Suppressor macrophage treated with lipopolysaccharide for 4 hours (primary cell): ENCODE data around the gene CSTF3.
"Not testable (repeated sequence)": the region's sequence is repeated elsewhere in the genome, so short reads cannot be mapped to it uniquely, and the experiment has no call there.

Experiments
- DNase-seq: peaks from one replicate; pipeline ENCODE4 v3.0.0-alpha.2; 2020

The CSTF3 gene

DNA sequence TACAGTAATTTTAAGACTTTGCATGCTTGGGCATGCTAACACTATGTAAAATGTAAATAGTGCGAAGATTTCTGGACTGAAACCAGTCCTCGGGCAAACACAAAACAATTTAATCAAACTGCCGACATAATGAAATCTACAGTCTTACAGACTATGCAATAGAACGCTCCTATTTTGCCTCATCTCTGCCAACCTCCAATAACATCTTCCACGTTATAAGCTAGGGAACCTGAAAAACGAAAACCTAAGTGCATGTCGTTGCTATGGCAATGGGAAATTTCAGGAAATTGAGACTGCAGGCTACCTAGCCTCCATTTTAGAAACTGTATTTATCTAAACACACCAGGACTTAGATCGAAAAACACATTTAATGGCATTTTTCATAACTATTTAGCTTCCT is 1.1 kb downstream of the CSTF3 start:
- DNase-seq: peak; percentile 58

- not testable (repeated sequence) for DNase-seq
Measured at GRCh38 chr11:33159378-33159867, 1.9 kb downstream of the CSTF3 start.

GRCh38 chr11:33158596-33159275 is 2.5 kb downstream of the CSTF3 start:
- no peak for DNase-seq

DNA sequence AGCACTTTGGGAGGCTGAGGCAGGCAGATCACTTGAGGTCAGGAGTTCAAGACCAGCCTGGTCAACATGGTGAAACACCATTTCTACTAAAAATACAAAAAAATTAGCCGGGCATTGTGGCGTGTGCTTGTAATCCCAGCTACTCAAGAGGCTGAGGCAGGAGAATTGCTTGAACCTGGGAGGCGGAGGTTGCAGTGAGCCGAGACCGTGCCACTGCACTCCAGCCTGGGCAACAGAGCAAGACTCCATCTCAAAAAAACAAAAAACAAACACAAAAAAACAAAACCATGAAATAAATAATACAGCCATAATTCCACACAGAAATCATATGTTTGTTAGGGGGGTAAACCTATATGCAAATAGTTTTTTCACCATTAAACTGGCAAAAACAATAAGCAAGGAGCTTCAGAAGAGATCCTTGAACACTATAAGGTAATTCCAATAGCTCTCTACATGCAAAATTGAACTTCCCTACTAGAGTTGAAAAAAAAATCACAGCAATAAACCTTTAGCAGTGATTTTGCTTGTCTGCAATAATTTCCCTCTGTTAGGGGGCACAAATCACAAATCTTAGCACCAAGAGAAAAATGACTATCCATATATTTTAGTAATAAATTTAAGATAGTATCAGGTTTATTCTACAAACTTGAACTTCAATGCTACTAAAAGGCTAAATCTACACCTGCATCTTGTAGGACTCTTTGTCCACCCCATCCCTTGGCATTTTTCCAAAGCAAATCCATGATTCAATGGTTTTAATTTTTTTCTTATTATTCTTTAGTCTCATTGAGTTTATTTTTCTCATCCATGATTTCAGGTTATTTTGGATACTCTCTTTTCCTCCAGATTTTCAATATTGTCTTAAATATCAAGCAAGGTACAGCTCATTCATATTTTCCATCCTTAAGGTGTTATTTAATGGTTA is 3.9 kb downstream of the CSTF3 start:
- DNase-seq: no peak

DNA sequence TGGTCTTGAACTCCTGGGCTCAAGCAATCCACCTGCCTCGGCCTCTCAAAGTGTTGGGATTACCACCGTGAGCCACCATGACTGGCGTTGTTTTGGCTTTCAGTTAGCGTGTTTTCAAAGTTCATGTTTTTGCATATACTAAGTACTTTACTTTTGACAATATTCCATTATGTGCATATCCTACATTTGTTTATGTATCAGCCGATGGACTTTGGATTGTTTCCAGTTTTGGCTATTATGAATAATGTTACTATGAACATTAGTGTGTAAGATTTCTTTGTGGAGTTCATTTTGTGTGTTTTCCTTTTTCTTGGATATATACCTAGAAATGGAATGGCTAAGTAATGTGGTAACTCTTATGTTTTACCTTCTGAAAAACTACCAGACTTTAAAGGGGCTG is 9.9 kb downstream of the CSTF3 start:
- DNase-seq: no peak

- no peak for DNase-seq
Measured at GRCh38 chr11:33147559-33147958, 13.7 kb downstream of the CSTF3 start.

DNA sequence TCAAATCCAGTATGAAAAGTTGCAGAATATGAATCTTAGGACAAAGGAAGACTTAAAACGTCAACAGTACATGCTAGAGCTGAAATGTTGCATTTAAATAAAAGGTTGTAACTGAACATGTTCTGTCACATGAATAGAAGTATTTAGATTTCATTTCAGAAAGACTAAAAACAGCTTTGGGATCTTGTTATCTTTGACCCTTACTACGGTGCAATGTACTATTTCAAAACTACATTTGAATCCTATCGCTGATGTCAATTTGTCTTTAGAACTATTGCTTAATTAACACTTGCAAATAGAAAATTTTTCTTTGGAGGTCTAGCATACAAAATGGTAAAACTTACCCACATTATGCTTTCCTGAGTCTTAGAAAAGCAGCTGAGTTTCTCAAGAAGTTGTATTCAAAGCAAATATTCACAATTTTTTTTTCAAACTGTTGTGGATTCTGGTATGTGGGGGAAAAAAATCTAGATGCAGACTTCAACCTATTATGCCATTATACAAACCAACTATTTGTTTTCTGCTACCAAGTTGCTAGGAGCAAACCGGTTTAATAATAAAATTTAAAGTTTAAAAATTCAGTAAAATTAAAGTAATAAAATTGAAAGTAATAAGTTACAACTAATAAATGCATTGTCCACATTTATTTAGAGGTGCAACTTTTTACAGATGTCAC is 25.4 kb downstream of the CSTF3 start:
- no peak for DNase-seq

DNA sequence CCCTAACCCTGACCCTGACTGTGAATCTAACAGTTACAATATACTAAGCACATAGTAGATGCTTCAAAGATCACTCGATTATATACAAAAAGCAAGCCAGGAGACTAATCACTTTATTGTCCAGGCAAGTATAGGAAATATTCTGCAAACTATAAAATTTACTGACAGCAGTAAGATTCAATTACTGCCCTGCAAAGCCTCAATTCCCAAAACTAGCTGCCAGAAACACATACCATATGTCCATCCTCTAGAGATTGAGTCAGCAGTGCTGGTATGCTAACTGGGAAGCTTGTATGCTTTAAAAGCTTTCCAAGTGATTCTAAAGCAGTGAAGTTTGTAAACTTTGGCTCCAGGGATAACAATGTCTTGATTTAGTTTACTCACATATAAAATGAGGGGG is 26.1 kb downstream of the CSTF3 start:
- DNase-seq: no peak

GRCh38 chr11:33134276-33134675 is 27.0 kb downstream of the CSTF3 start:
- no peak for DNase-seq

DNA sequence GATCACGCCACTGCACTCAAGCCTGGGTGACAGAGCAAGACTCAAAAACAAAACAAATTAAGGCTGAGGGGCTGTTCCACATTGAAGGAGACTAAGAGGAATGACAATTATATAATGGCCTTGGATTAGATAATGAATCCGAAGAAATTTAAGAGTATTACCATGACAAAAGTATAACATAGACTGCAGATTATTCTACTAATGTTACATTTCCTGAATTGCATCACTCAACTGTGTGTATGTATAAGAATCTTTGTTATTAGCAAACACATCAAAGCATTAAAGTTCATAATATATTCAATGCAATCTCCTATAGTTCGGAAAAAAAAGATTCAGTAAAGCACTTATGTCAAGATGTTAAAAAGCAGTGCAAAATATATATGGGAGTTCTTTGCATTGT is 27.5 kb downstream of the CSTF3 start:
- DNase-seq: no peak

DNA sequence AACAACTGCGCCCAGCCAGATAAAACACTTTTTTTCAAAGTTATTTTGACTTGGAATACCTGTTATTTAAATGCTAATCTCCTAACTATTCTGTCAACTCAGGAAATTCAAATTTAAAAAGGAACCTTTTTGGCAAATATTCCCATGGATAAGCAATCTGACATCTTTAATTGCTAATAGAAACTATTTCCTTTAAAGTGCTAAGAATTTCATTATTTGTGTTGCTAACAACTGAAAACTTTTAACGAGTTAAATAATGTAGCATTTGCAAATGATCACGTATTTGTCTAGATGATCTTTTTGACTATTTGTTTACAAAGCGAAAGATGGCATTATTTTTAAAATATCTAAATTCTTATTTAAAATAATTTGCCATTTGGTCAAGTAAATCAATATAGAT is 28.8 kb downstream of the CSTF3 start:
- no peak for DNase-seq

DNA sequence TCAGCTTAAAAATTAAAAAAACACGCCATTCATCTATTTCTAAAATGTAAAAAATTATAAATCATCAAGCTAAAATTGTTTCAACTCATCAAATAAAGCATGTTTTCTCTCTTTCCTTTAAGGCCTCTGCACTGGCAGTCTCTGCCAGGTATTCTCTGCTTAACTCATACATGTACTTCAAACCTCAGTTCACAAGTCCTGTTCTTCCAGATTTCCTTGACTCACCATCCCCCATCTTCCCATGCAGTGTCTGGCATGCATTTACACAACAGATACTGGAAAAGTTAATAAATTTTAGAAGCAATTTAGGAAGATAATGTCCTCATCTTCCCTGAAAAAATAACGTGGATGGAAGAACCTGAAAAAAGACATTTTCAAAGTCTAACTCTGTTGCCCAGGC is 32.5 kb downstream of the CSTF3 start:
- no peak for DNase-seq

GRCh38 chr11:33125611-33126010 is 35.7 kb downstream of the CSTF3 start:
- DNase-seq: no peak

DNA sequence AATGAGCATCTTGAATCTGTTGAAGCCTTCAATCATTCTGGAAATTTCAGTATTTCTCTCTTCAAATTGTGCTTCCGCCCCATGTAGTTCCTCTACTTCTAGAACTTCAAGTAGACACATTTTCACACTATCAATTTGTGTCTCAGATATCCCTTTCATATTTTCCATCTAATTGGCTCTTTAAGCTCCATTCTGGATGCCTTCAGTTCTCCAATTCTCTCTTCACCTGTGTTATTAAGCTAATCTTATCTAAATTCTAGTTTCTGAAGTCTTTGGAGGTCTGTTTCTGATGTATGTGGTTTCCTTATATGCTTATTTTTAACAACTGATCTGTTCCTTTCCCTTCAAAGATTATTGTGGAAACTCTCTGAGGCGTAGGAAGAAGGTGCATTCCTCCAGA is 36.3 kb downstream of the CSTF3 start:
- DNase-seq: no peak

DNA sequence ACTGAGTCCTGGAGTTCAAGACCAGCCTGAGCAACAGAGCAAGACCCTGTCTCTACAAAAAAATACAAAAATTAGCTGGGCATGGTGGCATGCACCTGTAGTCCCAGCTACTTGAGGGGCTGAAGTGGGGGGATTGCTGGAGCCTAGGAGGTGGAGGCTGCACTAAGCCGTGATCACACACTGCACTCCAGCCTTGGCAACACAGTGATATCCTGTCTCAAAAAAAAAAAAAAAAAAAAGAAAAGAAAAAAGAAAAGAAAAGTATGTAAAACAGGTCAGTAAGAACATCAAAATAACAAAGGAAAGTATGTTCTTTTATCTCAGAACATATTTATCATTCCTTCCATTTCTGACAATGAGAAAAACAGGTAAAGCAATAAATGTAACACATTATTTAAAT is 38.6 kb downstream of the CSTF3 start:
- DNase-seq: not testable (repeated sequence)

GRCh38 chr11:33116535-33116934 is 44.7 kb downstream of the CSTF3 start:
- DNase-seq: no peak

- DNase-seq: no peak
Measured at GRCh38 chr11:33110083-33110482, 51.2 kb downstream of the CSTF3 start.

DNA sequence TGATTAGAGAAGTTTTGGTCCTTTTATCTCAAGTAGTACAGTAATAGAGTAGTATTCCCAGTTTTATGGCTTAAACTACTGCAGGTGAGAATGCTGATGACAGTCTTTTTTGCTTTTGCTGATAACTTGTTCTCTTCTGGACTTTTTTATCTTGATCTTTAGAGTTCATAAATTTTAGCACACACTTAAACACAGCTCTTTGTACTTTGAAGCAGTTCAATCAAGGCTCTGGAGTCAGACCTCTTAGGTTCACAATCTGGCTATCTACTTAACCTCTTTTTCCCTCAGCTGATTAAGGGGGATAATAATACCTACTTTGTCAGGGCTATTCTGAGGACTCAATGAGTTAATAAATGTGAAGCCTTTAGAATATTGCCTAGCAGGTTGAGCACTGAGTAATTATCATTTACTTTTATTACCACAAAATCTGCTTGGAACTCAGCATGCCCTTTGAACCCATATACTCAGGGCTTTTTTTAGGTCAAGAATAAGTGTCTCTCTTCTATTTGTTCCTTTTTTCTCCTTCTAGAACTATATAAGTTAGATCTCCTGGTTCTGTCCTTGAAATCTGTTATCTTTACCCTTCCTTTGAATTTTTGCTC is 51.9 kb downstream of the CSTF3 start:
- no peak for DNase-seq

DNA sequence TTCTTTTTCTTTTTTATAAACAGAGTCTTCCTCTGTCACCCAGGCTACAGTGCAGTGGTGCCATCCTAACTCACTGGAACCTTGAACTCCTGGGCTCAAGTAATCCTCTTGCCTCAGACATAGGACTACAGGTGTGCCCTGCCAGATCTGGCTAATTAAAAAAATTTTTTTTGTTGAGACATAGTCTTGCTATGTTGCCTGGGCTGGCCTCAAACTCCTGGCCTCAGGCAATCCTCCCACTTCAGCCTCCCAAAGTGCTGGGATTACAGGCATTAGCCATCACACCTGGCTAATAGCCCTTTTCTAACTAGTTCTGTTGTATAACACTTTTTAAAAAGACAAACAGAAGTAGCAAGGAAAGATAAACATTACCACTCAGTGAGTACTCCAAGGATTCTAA is 57.4 kb downstream of the CSTF3 start:
- no peak for DNase-seq

DNA sequence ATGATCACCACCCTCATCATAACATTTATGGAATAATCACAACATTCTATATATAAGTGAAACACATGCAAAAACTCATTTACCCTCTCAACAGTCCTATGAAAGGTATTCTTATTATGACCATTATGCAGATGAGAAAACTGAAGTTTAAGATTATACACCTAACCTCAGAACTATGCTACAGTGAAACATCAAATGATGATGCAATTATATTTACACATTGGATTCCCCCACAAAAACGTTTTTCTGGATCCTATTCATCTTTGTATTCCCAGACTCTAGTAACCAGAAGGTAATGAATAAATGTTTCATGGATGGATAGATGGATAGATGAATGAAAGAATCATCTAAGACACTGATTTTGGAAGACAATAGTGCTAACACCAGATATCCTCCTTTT is 67.1 kb downstream of the CSTF3 start:
- DNase-seq: no peak

GRCh38 chr11:33089776-33090175 is 71.5 kb downstream of the CSTF3 start:
- no peak for DNase-seq

DNA sequence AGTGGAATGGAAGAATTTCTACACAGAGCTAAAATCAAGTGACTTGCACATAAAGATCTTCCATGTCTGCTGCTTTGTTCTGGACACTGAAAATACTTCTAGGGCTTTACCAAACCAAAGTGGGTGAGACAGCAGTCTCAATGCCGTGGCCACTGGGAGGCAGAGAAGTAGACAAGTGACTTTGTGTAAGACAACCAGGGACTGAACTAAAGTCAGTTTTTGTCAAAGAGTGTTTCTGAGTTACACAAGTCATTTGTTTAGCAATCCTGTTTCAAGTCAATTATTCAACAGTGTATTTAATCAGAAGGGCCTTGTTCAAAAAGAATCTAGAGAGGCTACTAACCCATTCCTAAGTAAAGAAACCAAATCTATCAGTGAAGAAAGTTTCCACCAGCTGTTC is 75.3 kb downstream of the CSTF3 start:
- no peak for DNase-seq

DNA sequence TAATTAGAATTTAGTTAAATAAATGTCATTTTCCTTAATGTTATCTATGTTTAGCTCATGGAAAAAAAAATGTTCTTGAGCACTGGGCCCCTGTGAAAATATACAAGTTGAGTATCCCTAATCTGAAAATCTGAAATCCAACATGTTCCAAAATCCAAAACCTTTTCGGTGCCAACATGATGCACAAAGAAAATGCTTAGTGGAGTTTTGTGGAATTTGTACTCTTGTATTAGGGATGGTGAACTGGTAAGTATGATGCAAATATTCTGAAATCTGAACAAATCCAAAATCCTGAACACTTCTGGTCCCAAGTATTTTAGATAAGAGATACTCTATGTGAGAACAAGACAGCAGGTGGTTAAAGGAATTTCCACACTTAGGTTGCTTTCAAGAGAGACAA is 77.4 kb downstream of the CSTF3 start:
- DNase-seq: no peak
